NCI-H2029 (cell line): Measurements from ENCODE around the gene FAM241B.

Experiments
- DNase-seq: peaks from one replicate; lab custom pipeline; 2025; lab: John Stamatoyannopoulos, UW

The FAM241B gene

GRCh38 chr10:69666756-69667155 lies 36.7 kb downstream of the FAM241B start:
- no peak for DNase-seq

DNA sequence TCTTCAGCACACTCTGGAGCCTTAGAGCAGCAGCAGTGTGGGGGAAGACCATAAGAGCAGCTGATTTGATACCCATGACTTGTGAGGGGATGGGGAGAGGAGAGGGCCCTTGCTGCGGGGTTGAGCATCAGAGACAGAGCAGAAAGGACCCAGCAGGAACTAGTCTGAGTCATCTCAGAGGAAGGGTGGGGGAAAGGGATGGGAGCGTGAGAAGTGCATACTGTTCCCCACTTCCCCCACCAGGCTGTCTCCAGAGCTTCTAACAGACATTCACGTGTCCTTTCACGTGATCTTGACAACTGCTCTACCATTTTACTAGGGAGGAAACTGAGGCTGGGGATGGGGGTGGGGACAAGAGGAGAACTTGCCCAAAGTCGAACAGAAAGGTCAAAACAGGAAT lies 38.7 kb downstream of the FAM241B start:
- DNase-seq, result no peak

DNA sequence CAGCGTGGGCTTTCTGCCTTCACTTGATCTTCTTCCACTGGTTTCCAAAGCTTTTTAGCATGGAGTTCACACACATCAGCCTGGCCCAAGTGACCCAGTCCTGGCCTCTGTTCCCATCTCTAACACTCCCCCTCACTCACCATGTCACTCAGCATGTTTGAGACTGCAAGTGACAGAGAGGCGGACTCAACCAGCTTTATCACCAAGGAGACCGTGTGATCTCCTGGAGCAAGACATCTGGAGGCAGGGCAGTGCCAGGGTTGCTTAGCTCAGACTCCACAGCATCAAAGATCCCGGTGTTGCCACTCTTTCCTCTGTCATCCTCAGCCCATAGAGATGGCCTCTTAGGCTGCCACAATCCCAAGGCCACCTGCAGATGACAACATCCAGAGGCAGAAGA lies 39.4 kb downstream of the FAM241B start:
- DNase-seq, result no peak

- no peak for DNase-seq
Observed at GRCh38 chr10:69673521-69673920, 43.5 kb downstream of the FAM241B start.

DNA sequence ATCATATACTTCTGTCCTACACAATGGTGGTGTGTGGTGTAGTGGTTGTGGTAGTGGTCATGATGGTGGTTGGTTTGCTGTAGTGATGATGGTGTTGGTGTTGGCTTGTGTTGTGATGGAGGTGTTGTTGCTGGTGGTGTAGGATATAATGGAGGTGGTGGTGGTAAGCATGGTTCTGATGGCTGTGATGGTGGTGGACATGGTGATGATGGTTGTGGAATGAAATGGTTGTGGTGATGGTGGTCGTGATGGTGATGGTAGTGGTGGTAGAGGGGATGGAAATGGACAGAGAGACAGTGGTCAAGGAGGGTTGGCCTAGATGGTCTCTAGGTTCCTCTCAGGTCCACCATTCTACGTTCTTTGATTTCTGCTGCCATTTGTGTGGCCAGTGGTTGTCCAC lies 44.7 kb downstream of the FAM241B start:
- DNase-seq, result no peak

- DNase-seq, result no peak
Observed at GRCh38 chr10:69676301-69676700, 46.3 kb downstream of the FAM241B start.

GRCh38 chr10:69677985-69678654 lies 48.1 kb downstream of the FAM241B start:
- no peak for DNase-seq

DNA sequence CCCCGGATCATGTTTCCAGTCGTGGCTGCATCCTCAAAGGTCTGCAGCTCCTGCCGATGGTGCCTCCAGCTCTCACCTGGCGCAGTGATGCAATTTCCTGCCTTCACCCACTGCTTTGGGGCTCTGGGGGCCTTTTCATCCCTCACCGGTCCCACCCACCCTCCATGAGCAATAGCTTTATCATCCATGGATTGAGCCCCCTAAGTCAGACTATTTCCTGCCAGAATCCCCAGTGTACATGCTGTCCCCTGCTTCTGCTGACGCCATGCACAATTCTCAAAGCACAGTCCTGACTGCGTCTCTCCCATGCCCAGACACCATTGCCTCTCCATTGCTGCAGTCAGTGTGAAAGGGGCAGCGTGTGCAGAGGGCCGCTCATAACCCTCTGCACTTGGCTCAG lies 49.7 kb downstream of the FAM241B start:
- no peak for DNase-seq

GRCh38 chr10:69680610-69681009 lies 50.6 kb downstream of the FAM241B start:
- DNase-seq, result no peak

DNA sequence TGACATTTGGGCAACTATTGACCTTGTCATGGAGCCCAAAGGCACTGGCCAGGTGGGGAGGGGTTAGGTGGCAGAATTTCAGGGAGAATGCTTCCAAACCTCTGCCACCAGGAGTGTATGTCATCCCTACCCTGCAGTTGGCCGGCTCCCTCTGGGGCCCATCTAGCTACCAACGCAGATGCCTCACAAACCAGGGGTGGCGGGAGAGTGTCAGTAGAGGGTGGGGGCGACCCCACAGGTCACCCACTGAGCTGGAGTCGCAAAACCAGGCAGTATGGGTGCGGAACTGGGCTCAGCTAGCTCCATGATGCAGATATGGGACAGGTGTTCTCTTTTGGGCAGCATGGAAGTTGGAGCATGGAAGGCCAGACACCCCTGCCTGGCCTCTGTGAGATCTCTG lies 51.4 kb downstream of the FAM241B start:
- DNase-seq, result no peak

DNA sequence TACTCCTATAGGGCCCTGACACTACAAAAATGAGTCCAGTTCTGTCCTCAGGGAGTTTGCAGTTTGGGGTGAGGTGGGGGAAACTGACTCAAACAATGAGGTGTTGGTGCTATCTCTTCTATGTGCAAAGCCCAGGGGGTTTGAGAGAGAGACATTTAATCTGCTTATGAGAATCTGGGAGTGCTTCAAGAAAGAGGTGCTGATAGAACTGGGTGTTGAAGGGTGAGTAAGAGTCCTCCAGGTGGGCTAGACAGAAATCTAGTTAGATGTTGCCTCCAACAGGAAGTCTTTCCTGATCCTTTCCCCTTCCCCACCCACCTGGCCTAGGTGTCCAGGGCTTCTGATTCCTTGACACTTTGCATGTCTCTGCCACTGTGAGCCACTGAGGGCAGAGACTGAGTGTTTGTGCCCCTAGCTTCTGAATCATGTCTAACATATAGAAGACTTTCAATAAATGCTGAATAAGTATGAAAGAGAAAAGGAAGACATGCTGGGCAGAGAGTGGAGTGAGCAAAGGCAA lies 53.0 kb downstream of the FAM241B start:
- no peak for DNase-seq
